ENCODE measurements around the gene GLUL. TPM values are rescaled to one million over a fixed set of nuclear protein-coding genes. Genes with fewer than 3 reads are reported as not detected.

The GLUL gene
- total RNA-seq, 1 donor: 350 TPM

- no peak for DNase-seq (ENCODE audit: low read depth)
- no peak overlapping the region for H3K4me3 ChIP-seq (ENCODE audit: low read depth, low read length)
- no peak for TF ChIP-seq CTCF (IDR thresholded peaks at IDR 0.05; ENCODE audit: insufficient read depth, low read depth, low read length)
These were observed 17.0 kb upstream of the GLUL start for GRCh38 chr1:182408435-182409075.

GRCh38 chr1:182407724-182408123 lies 16.1 kb upstream of the GLUL start:
- H3K4me3 ChIP-seq (ENCODE audit: low read depth, low read length): no peak overlapping the region
- no peak for DNase-seq (ENCODE audit: low read depth)
- TF ChIP-seq CTCF (IDR thresholded peaks at IDR 0.05; ENCODE audit: insufficient read depth, low read depth, low read length): no peak

GRCh38 chr1:182406012-182406411 lies 14.4 kb upstream of the GLUL start:
- no peak for TF ChIP-seq CTCF (IDR thresholded peaks at IDR 0.05; ENCODE audit: insufficient read depth, low read depth, low read length)
- no peak overlapping the region for H3K4me3 ChIP-seq (ENCODE audit: low read depth, low read length)
- DNase-seq (ENCODE audit: low read depth): no peak

GRCh38 chr1:182405578-182405977 lies 14.0 kb upstream of the GLUL start:
- no peak for DNase-seq (ENCODE audit: low read depth)
- no peak for TF ChIP-seq CTCF (IDR thresholded peaks at IDR 0.05; ENCODE audit: insufficient read depth, low read depth, low read length)
- no peak overlapping the region for H3K4me3 ChIP-seq (ENCODE audit: low read depth, low read length)

- no peak overlapping the region for H3K4me3 ChIP-seq (ENCODE audit: low read depth, low read length)
- DNase-seq (ENCODE audit: low read depth): no peak
- peak; percentile 6 for TF ChIP-seq CTCF (IDR thresholded peaks at IDR 0.05; ENCODE audit: insufficient read depth, low read depth, low read length)
These were observed 13.2 kb upstream of the GLUL start for GRCh38 chr1:182404781-182405180.

- DNase-seq (ENCODE audit: low read depth): no peak
- H3K4me3 ChIP-seq (ENCODE audit: low read depth, low read length): no peak within 1 kb of the TSS
- TF ChIP-seq CTCF (IDR thresholded peaks at IDR 0.05; ENCODE audit: insufficient read depth, low read depth, low read length): no peak
These were observed 9.0 kb upstream of the GLUL start, which contains the start of gene TEDDM1 for GRCh38 chr1:182400567-182400966. TEDDM1 (minus strand) TSS chr1:182400667; CDS start chr1:182400485, 182 bp downstream.

Data from fibroblast of villous mesenchyme (primary cell).